ENCODE results near the gene C4orf36. TPM values are rescaled to one million over a fixed set of nuclear protein-coding genes. Genes with fewer than 3 reads are reported as not detected.

The C4orf36 gene
- total RNA-seq, 4 donors from 2014 or later: 2.3 to 5.3 (median 3.5) TPM; not detected in 1

DNA sequence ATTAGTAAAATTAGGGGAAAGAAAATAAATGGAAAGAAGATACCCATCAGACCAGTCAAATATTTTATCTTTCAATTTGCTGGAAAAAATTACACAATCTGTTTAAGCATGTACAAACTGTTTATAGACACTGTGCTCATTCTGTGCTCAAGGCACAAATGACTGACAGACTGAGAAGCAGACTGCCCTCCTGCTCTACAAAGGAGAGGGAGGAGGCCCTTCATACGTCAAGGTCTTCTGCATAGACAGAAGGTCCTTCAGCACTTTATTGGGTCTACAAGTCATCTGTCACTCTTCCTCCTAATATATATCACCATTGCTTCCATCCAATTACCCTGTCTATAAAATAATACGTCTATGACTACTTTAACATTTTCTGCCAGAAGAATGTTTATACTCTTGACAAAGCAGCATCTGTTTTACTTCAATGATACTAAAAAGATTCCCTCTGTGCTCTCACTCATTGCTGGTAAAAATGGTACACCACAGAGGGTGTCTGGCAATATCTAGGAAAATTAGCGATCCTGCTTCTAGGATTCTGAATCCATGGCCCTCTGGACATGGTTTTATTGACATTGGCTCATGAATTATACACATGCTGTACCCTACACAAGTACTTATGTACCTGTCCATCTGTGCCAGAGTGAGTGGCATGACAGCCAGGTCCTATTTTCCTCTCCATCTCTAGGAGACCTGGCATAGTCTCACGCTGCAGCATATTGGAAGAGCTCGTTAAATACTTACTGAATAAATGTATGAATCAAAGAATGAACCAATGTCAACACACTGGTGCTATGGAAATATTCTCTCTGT is 54.3 kb downstream of the C4orf36 start:
- H3K27ac ChIP-seq: no peak overlapping the region
- 62 to 75% methylated on average over 5 of the region's 5 CpGs for WGBS, 2 donors
- no peak overlapping the region for H3K4me3 ChIP-seq (replicated peaks in 1 of 3)
- DNase-seq: no peak
- H3K9me3 ChIP-seq: no peaks in the 10 kb centered on the region
- no peak for TF ChIP-seq POLR2A (IDR thresholded peaks at IDR 0.05)
- TF ChIP-seq, protein P1, sequence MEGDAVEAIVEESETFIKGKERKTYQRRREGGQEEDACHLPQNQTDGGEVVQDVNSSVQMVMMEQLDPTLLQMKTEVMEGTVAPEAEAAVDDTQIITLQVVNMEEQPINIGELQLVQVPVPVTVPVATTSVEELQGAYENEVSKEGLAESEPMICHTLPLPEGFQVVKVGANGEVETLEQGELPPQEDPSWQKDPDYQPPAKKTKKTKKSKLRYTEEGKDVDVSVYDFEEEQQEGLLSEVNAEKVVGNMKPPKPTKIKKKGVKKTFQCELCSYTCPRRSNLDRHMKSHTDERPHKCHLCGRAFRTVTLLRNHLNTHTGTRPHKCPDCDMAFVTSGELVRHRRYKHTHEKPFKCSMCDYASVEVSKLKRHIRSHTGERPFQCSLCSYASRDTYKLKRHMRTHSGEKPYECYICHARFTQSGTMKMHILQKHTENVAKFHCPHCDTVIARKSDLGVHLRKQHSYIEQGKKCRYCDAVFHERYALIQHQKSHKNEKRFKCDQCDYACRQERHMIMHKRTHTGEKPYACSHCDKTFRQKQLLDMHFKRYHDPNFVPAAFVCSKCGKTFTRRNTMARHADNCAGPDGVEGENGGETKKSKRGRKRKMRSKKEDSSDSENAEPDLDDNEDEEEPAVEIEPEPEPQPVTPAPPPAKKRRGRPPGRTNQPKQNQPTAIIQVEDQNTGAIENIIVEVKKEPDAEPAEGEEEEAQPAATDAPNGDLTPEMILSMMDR (IDR thresholded peaks at IDR 0.05): no peak
- no peaks in the 10 kb centered on the region for H3K4me1 ChIP-seq
- intact Hi-C loops (cut with DNase I): no loop called here
- H3K27me3 ChIP-seq: no peaks in the 10 kb centered on the region
- no peaks in the 10 kb centered on the region for H3K36me3 ChIP-seq

- H3K9me3 ChIP-seq: no peaks in the 10 kb centered on the region
- WGBS, 2 donors: 86 to 94% methylated on average over 3 of the region's 3 CpGs
- H3K36me3 ChIP-seq: no peaks in the 10 kb centered on the region
- DNase-seq: no peak
- H3K4me3 ChIP-seq (replicated peaks in 1 of 3): no peak overlapping the region
- H3K27ac ChIP-seq: no peak overlapping the region
- peaks cover 5 to 12% of the 10 kb centered on the region in 2 donors for H3K4me1 ChIP-seq
- no peak for TF ChIP-seq POLR2A (IDR thresholded peaks at IDR 0.05)
- TF ChIP-seq, protein P1 (IDR thresholded peaks at IDR 0.05): no peak
- intact Hi-C loops (cut with DNase I): no loop called here
- no peaks in the 10 kb centered on the region for H3K27me3 ChIP-seq
Observed at GRCh38 chr4:86835677-86836076, 56.5 kb downstream of the C4orf36 start.

DNA sequence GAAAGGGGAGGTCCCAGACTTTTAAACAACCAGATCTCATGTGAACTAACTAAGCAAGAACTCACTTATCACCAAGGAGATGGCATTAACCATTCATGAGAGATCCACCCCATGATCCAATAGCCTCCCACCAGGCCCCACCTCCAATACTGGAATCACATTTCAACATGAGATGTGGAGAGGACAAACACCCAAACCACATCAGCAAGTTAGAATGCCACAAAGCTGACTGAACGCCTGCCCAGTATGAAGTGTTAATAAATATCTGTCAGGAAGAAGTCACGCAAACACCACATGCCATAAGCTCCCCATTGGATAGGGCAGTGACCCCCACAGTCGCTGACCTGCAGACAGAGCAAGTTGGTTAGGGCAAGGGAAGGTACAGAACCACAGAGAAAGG is 57.3 kb downstream of the C4orf36 start:
- no peaks in the 10 kb centered on the region for H3K9me3 ChIP-seq
- H3K27me3 ChIP-seq: no peaks in the 10 kb centered on the region
- no peak overlapping the region for H3K27ac ChIP-seq
- no peak overlapping the region for H3K4me3 ChIP-seq (replicated peaks in 1 of 3)
- intact Hi-C loops (cut with DNase I): no loop called here
- H3K36me3 ChIP-seq: no peaks in the 10 kb centered on the region
- 84 to 91% methylated on average over 3 of the region's 3 CpGs for WGBS, 2 donors
- TF ChIP-seq, protein P1 (IDR thresholded peaks at IDR 0.05): no peak
- TF ChIP-seq POLR2A (IDR thresholded peaks at IDR 0.05): no peak
- no peak for DNase-seq
- peaks cover 5 to 12% of the 10 kb centered on the region in 2 donors for H3K4me1 ChIP-seq

- no peak overlapping the region for H3K27ac ChIP-seq
- 94 to 98% methylated on average over 1 of the region's 1 CpG for WGBS, 2 donors
- H3K4me1 ChIP-seq: peaks cover 5 to 12% of the 10 kb centered on the region in 2 donors
- no peak for TF ChIP-seq POLR2A (IDR thresholded peaks at IDR 0.05)
- TF ChIP-seq, protein P1 (IDR thresholded peaks at IDR 0.05): no peak
- intact Hi-C loops (cut with DNase I): no loop called here
- no peaks in the 10 kb centered on the region for H3K36me3 ChIP-seq
- no peaks in the 10 kb centered on the region for H3K9me3 ChIP-seq
- DNase-seq: no peak
- H3K4me3 ChIP-seq (replicated peaks in 1 of 3): no peak overlapping the region
- H3K27me3 ChIP-seq: no peaks in the 10 kb centered on the region
Observed at GRCh38 chr4:86833615-86834014, 58.6 kb downstream of the C4orf36 start.
